GM18520 (cell line): ENCODE results near the gene TMEM74B.

ENCODE experiments used
- ATAC-seq: cut with Tn5 transposase; IDR thresholded peaks from one replicate; pipeline ENCODE4 v1.9.1; 2021; ENCODE audit not compliant: unreplicated experiment

The TMEM74B gene

DNA sequence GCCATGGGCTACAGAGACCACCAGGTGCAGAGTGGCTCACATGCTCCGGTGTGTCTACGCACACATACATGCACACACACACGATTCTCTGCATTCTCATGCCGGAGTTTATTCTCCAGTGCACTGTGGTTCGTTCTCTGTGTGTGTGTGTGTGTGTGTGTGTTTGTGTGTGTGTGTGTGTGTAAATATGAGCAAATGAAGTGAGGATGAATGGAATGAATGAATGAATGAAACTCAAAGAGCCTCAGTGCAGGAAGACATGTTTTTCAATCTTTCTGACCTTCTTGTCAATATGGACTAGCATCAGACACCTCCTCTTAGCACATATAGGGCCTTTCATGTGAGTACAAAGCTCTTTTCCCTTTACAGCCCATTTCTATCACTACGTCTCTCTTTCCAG is 1.6 kb downstream of the TMEM74B start:
- no peak for ATAC-seq

DNA sequence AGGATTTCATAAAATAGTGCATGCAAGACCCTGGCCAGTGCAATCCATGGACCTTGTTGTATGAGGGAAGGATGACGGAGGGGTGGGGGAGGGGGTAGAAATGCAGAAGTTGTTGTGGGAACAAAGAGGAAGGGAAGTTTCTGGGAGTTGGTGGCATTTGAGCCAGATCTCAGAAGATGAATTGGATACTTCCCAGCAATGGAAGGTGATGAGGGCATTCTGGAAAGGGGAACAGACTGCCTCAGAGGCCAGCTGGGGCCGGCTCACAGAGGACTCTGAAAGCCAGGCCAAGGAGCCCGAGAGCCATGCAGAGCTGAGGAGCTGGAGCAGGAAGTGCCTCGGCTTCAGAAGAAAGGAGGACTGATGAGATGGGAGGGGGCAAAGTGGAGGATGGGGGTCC is 2.7 kb downstream of the TMEM74B start:
- ATAC-seq, result no peak

DNA sequence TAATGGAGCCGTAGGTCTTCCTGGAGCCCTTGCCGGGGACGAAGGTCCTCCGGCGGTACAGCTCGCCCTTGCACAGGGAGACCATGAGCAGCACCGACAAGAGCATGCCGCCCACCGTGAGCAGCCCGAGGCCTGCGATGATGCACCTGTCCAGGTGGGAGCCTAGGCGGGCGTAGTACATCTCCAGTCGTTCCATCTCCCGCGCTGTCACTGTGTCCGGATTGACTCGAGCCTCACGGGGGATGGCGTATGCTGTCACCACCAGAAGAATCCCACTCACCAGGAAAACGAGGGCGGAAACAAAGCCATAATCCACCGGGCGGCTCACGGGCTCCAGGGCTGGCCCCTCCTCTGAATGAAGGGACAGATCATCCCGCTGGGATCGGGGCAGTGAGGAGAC is 3.8 kb downstream of the TMEM74B start:
- ATAC-seq, result no peak

DNA sequence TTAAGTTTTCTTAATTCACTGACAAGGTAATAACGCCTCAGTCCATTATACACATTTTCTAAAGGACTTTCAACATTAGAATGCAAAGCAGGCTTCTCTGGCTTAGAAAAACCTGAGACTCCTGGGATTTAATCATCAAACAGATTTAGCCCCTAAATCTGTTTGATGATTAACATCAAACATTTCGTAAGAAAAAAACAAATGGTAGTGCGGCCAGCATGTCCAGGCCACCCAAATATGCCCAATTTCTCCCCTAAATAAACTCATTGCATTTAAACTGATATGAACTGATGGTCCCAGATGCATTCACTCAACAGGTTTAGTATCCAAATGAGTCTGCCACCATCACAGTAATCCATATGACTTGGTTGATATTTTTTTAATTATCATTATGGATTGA is 6.2 kb downstream of the TMEM74B start:
- no peak for ATAC-seq

DNA sequence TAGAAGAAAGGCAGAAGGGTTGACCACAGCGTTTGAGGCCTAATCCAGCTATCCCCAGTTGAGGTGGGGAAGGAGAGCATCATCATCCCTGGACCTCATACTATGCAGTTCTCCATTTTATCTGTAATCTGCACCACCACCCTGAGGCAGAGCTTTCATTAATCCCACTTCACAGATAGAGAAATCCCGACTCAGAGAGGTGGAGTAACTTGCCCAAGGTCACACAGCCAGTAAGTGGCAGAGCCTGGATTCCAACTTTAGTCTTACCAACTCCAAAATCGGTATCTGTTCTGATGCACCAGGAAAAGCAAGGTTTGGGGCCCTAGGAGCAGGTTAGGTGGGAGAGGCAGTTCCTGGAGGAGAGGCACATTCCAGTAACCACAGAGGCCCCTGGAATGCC is 6.7 kb downstream of the TMEM74B start:
- ATAC-seq, result no peak

DNA sequence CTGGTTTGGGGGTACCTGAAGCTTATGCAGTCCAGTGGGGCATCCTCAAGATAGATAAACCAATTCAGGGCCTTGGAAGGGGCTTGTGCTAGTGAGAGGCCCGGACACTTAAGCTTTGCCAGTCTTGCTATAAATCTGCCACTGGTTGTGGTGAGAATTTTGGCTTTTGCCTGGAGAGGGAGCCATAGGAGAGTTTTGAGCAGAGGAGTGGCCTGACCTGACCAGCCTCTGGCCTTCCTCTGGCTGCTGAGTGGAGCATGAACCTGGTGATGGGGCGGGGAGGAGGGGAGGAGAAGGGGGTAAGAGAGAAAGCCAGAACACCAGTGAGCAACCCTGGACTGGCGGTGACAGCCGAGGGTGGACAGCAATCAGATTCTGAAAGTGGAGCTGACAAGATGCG is 7.1 kb downstream of the TMEM74B start:
- ATAC-seq, result no peak

DNA sequence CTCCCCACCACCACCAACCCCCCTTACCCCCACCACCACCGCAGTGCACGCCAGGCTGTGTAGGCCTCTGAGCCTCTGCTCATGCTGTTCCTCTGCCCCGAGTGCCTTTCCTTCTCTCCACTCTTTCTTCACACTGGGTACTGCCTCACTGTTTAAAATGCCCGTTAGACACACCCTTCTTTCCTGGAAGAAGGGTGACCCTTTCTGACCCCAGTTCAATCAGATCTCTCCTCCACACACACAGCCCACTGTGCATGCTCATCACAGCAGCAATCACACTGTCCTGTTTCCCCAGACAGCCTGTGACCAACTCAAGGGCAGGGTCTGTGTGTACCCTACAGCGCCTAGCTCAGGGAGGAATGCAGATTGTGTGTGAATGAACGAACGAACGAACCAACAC is 10.0 kb downstream of the TMEM74B start:
- ATAC-seq, result no peak

DNA sequence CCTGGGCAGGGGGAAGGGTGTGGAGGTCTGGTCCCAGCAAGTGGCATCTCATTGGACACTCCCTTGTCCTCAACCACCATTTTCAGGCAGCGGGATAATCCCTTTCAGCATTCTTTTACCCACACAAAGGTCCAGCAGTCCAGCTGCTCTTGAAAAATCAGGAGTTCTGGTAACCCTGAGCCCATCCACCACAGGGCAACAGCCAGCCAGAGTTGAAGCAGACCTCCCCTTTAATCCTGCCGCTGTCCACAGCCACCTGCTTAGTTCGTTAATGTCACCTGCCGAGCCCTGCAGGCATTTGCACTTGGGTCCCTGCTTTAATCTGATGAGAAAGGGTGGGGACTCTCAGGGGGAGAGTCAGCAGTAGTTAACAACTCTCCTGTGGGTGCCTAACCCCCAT is 11.1 kb downstream of the TMEM74B start:
- no peak for ATAC-seq

DNA sequence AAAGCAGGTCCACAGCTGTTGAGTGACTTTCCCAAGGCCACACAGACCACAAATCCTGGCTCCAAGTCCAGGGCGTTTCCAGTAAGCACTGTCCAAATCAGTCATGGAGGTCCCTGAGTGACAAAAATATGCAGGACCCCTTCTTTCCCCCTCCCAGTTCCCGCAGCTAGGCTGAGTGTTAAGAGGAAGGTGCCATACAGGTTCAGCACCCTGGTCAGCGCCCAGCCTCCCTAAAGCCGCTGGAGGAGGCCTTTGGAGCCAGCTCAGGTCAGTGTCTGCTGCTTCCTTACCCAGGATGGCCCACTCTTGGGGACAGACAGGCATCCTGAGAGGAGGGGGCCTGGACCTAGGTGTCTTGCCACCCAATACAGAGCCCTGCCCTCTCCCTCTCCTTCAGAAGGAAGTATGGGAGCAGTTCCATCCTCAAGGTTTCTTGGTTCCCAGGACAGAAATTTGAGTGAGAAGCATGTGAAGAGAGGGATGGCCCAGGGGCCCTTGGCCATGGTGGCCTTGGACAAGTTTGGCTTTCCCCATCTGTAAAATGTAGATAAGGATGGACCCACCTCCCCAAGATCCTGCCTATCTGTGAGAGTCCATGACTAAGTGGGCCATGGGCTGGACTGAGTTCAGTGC is 13.2 kb downstream of the TMEM74B start:
- ATAC-seq, result no peak

DNA sequence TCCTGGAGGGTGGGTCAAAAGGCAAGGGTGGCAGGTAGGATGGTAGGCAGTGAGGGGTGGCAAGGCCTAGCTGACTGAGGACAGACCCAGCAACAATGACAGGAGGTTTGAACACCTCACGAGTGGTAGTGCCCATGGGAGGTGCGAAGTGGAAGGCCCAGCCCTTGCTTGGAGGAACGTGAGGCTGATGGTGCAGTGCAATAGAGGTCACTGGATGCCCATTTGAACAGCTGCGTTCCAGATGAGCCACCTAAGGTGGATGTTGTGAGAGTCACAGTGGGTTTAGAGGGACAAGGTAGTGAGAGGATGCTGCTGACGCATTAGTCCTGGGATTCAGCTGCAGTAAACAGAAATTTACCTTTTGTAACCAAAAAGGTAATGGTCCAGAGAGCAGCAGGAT is 15.6 kb downstream of the TMEM74B start:
- no peak for ATAC-seq

DNA sequence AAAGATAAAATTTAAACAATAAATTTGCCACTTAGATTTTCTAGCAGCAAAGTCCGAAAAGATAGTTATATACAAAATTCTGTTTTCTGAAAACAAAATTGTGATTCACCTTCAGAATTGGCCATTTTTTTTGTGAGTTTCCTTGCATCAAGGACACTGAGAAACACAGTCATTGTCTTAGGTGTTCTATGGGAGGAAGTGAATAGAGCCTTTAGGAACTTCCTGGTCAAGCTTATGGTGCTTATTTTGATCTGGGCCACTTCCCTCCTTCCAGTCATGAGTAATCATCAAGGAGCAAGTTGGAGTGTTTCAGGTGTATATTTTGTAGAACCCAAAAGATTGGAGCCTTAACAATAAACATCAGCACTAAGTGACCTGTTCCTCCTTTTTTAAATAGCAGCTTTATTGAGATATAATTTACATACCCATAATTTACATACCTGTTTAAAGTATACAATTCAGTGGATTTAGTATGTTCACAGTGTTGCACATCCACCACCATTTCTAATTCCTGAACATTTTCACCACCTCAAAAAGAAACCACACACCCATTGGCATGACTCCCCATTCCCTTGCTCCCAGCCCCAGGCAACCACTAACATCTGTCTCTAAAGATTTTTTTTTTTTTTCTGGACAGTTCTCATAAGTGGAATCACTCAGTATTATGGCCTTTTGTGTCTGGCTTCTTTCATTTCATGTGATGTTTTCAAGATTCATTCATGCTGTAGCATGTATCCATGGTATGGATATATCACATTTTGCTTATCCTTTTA is 17.6 kb downstream of the TMEM74B start:
- no peak for ATAC-seq

DNA sequence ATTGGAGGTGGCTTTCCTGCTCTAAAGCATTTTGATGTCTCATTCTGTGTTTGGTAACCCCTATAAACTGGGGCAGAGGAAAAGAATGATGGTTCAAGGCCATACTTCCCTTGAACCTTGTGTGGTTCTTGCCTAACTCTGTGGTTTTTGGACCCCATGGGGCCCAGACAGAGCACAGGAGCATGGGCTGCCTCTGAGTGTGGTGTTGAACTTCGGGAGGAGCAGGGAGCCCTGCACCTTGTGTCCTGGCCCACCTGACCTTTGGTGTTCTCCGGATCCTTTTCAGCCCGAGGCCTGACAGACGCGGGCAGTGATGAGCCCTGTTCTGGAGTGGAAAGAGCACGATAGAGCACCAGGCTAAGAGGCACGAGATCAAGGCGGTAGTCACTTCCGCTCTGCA is 18.8 kb downstream of the TMEM74B start:
- no peak for ATAC-seq

DNA sequence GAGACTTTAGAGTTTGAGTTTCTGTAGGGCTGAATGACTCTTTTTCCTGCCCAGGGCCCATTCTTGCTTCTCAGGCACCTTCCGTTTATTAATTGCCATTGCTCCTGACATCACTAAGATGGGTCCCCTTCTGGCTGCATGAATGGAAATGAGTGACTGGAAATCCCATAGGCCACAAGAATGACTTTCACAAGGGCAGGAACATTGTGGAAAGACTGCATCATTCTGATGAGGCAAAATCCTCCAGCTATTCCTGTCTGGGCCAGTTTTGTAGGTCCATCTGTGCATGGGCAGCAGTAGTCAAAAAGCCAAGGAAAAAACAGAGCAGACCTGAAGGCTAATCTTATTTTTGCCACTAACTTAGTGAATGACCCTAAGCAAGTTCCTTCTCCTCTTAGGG is 19.3 kb downstream of the TMEM74B start:
- no peak for ATAC-seq

DNA sequence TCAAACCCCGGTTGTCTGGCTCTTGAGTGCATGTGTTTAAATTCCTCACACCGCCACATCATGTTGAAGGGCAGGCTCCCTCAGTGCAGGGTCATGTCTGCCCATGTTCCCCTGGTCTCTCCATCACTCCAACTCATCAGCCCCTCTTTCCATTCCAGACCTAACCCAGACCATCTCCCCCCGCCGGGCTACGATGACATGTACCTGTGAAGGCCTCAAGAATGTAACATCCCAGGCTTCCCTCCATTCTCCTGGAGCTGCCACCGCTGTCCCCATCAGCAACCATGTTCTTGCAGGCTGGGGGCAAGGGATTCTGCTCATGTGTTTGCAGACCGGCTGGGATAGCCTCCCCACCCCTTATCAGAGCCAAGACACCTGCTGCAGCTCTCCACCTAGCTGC is 19.9 kb downstream of the TMEM74B start:
- no peak for ATAC-seq

DNA sequence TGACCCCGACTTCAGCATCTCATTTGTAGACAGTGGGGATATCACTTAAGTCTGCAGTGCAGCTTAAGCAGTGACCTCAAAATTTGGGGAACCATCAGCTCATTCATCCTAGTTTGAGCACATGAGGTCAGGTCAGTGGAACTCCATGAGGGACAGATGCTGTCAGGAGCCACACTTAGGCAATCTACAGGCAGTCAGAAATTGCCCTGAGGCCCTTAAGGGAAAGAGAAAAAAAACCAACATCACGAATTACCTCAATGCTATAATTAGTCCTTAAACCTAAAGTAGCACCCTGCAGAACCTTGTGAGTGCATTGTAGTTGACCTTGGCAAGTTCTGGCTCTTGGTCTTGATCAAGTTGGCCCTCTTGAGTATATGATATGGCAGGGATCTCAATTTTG is 21.1 kb downstream of the TMEM74B start:
- no peak for ATAC-seq

DNA sequence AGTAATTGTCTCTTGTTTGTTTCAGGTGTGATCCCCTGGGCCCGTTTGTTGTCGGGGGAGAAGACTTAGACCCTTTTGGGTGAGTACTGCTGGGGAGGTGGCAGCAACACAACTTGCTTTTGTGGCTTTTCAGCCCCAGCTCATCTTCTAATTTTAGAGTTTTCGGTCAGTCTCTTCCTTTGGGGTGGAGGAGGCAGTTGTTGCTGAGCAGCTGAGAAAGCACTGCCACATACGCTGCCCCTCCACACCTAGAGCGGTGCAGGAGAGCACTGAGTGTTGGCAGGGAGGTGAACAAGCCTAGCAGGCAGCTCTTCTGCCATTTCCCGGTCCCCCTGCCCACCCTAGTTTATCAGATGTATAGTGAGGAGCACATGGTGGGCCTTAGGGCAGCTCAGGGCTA is 21.7 kb downstream of the TMEM74B start:
- ATAC-seq, result no peak

DNA sequence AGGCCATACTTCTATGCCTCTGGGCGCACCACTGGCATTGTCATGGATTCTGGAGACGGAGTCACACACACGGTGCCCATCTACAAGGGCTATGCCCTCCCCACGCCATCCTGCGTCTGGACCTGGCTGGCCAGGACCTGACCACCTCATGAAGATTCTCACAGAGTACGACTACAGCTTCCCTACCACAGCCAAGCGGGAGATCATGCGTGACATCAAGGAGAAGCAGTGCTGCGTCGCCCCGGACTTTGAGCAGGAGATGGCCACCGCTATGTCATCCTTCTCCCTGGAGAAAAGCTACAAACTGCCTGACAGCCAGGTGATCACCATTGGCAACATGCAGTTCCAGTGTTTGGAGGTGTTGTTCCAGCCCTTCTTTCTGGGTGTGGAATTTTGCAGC is 23.8 kb downstream of the TMEM74B start:
- no peak for ATAC-seq

DNA sequence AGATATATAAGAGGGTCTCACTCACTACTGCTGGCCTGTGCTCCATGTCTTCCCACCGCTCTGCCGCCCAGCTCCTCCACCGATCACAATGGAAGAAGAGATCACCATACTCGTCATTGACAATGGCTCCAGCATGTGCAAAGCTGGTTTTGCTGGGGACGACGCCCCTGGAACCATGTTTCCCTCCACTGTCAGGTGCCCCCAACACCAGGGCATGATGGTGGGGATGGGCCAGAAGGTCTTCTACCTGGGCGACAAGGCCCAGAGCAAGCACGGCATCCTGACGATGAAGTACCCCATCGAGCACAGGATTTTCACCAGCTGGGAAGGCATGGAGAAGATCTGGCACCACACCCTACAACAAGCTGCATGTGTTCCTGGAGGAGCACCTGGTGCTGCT is 24.3 kb downstream of the TMEM74B start:
- no peak for ATAC-seq

DNA sequence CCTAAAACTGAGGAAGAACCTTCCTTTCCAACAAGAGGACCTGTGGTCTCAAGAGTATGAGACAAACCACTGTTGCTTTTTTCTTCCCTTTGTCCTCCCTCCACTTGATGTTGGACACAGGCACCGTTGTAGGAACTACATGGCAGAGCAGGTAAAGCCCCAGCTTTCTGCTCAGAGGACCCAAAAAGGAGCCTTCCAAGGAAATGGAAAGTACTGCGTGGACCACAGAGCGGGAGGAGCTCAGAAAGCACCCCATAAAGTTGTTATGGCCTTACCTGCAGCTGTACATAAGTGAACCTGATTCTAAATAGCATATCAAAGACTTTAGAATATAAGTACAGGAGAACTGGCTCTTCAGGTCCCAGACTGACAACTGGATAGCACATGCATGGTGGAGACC is 29.4 kb downstream of the TMEM74B start:
- ATAC-seq, result no peak

DNA sequence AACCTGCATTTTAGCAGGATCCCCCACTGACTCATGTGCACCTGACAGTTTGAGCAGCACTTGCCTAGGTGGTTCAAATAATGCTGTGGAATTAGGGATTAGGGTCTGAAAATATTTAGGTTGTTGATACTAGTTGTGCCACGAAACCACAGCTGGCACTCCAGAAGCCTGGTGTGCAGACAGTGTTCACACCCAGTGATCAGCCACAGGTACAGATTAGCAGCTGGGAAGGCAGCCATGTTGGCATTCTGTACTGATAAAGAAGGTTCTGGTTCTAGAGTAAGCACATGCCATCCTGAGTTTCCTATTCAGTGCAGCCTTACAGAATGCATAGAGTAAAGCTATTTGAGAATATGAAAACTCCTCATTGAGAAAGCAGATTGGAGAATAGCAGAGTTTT is 30.1 kb downstream of the TMEM74B start:
- ATAC-seq, result no peak

DNA sequence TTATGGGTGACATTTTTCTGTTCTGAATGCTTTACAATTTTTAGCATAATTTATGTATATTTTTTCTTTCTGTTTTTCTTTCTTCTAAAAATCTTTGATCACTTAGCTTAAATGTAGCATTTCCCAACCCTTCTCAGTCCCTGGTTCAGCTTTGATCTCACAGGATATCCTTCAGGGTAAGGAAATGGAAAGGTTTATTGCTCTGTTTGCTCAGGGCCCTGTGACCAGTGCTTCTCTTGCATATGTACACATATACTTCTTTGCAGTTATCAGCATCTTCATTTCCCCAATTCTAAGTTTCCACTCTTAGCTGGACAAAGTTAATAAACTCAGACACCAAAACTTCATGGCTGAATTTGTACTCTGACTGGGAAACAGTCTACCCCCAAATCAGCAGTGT is 30.6 kb downstream of the TMEM74B start:
- no peak for ATAC-seq

DNA sequence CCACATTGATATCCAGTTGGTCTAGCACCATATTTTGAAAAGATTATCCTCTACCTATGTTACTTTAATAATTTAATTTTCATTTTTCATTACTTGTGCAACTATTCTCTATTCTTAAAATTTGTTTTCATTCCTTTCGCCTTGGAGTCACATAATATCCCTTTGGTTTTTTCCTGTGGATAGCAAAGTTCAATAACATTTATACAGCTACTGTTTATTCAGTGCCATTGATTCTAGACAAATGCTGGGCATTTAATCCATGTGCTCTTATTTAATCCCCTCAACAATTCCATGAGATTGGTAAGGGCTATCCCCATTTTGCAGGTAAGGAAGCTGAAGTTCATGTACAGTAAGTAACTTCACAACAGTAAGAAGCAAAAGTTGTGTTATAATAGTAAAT is 33.8 kb downstream of the TMEM74B start:
- ATAC-seq, result no peak

DNA sequence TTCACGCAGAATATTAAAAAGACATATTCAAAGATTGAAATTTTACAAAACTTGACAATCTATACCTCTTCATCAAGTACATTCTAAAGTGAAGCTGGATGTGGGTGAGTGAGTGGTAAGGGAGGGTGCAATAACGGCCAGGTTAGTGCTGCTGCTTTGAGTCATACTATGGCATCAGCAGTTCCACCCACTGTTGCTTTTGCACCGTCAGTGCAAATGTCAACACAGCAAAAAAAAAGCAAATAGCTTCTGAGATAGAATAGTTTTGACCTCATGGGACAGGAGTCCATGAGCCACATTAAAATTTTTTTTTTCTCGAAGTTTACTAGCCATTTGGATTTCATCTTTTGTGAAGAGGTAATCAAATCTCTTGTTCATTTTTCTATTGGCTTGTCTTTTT is 34.6 kb downstream of the TMEM74B start:
- ATAC-seq, result no peak
